Mucosa of gallbladder (tissue), 1 donor: Measurements from ENCODE around the gene RCVRN. TPM values are rescaled to one million over a fixed set of nuclear protein-coding genes. Genes with fewer than 3 reads are reported as not detected.
"Not testable (repeated sequence)": the region's sequence is repeated elsewhere in the genome, so short reads cannot be mapped to it uniquely, and the experiment has no call there.

Source experiments
- DNase-seq: peaks from one replicate; pipeline ENCODE4 v3.0.0-alpha.2; 2020; ENCODE audit warnings: low spot score
- total RNA-seq: library from RNA; stranded (reverse); gene quantifications from one replicate; pipeline ENCODE4 v1.2.1, GENCODE V29; 2021
- donor health status: DM: no; HTN: no; CAD: no.

RCVRN gene
- total RNA-seq, 1 donor from 2014 or later = 0.20 TPM

- no peak for DNase-seq
Measured at GRCh38 chr17:9922012-9922848, 17.2 kb upstream of the RCVRN start.

GRCh38 chr17:9921216-9921615 lies 16.1 kb upstream of the RCVRN start:
- not testable (repeated sequence) for DNase-seq

GRCh38 chr17:9918804-9919352 lies 13.8 kb upstream of the RCVRN start:
- DNase-seq = no peak

- no peak for DNase-seq
Measured at GRCh38 chr17:9918352-9918751, 13.3 kb upstream of the RCVRN start.

- no peak for DNase-seq
Measured at GRCh38 chr17:9917801-9918200, 12.7 kb upstream of the RCVRN start.

GRCh38 chr17:9917131-9917530 lies 12.1 kb upstream of the RCVRN start:
- no peak for DNase-seq

- no peak for DNase-seq
Measured at GRCh38 chr17:9916108-9916507, 11.0 kb upstream of the RCVRN start.

- DNase-seq = no peak
Measured at GRCh38 chr17:9913476-9913875, 8.4 kb upstream of the RCVRN start.

GRCh38 chr17:9912121-9913099 lies 7.3 kb upstream of the RCVRN start:
- DNase-seq = no peak

- no peak for DNase-seq
Measured at GRCh38 chr17:9911089-9911488, 6.0 kb upstream of the RCVRN start.

GRCh38 chr17:9908649-9909042 lies 3.6 kb upstream of the RCVRN start:
- DNase-seq = no peak

- no peak for DNase-seq
Measured at GRCh38 chr17:9907883-9908648, 3.0 kb upstream of the RCVRN start.

GRCh38 chr17:9907131-9907530 lies 2.1 kb upstream of the RCVRN start:
- no peak for DNase-seq

- DNase-seq = no peak
Measured at GRCh38 chr17:9906616-9907015, 1.5 kb upstream of the RCVRN start.

- no peak for DNase-seq
Measured at GRCh38 chr17:9905902-9906301, 831 bp upstream of the RCVRN start.

- no peak for DNase-seq
Measured at GRCh38 chr17:9904277-9905077, 594 bp downstream of the RCVRN start.

- DNase-seq = no peak
Measured at GRCh38 chr17:9902120-9902519, 3.0 kb downstream of the RCVRN start.

- no peak for DNase-seq
Measured at GRCh38 chr17:9900784-9901183, 4.3 kb downstream of the RCVRN start.

GRCh38 chr17:9900044-9900594 lies 5.0 kb downstream of the RCVRN start:
- DNase-seq = no peak

- no peak for DNase-seq
Measured at GRCh38 chr17:9899280-9900043, 5.6 kb downstream of the RCVRN start.
